ENCODE measurements around the gene PSMD8.

DNA sequence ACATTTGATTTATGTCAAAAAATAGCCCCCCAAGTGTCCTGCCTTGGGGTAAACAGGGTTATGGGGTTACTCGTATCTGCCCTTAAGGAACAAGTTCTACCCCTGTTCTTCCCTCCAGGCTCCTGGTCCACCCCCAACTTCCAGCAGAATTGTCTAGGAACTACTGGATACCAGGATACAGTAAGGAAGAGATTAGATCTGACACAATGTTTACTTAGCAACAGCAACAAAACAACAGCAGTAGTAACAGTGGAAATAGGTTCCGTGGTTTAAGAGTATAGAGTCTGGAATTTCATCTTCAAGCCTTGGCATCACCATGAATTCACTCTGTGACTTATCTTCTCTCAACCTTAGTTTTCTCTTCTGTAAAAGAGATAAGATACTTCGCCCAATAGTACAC, 26.8 kb downstream of the PSMD8 start:
- TF ChIP-seq CTCF (IDR thresholded peaks at IDR 0.05) (no peak), EP300 (IDR thresholded peaks at IDR 0.05) (no peak)
